Measurements from ENCODE around the gene WDR62. TPM values are rescaled to one million over a fixed set of nuclear protein-coding genes. Genes with fewer than 3 reads are reported as not detected.

WDR62 gene
- total and polyA plus RNA-seq, 10 of the 15 experiments (the other 5 are each of a cell fraction or from before 2014, with no cell fraction given), result 0.08 to 20.6 (median 10.9) TPM

- TF ChIP-seq, protein P1, sequence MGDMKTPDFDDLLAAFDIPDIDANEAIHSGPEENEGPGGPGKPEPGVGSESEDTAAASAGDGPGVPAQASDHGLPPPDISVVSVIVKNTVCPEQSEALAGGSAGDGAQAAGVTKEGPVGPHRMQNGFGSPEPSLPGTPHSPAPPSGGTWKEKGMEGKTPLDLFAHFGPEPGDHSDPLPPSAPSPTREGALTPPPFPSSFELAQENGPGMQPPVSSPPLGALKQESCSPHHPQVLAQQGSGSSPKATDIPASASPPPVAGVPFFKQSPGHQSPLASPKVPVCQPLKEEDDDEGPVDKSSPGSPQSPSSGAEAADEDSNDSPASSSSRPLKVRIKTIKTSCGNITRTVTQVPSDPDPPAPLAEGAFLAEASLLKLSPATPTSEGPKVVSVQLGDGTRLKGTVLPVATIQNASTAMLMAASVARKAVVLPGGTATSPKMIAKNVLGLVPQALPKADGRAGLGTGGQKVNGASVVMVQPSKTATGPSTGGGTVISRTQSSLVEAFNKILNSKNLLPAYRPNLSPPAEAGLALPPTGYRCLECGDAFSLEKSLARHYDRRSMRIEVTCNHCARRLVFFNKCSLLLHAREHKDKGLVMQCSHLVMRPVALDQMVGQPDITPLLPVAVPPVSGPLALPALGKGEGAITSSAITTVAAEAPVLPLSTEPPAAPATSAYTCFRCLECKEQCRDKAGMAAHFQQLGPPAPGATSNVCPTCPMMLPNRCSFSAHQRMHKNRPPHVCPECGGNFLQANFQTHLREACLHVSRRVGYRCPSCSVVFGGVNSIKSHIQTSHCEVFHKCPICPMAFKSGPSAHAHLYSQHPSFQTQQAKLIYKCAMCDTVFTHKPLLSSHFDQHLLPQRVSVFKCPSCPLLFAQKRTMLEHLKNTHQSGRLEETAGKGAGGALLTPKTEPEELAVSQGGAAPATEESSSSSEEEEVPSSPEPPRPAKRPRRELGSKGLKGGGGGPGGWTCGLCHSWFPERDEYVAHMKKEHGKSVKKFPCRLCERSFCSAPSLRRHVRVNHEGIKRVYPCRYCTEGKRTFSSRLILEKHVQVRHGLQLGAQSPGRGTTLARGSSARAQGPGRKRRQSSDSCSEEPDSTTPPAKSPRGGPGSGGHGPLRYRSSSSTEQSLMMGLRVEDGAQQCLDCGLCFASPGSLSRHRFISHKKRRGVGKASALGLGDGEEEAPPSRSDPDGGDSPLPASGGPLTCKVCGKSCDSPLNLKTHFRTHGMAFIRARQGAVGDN (IDR thresholded peaks at IDR 0.05), result no peak
Measured at GRCh38 chr19:36113894-36114720, 59.4 kb downstream of the WDR62 start (continued).

- in situ Hi-C loops (cut with MboI) (loop anchor here (10.0 kb wide), 1 partner anchor 370 kb away; the partner anchor contains the start of gene ZNF566), intact Hi-C loops (cut with micrococcal nuclease; ENCODE audit: unreplicated experiment) (loop anchor here (1.0 to 10.0 kb wide), 4 partner anchors 55 to 1260 kb away; partner anchors contain the start of genes THAP8, WDR62, ZNF146 and ZNF527)
- peak within 1 kb of the TSS; percentile 94 for H3K4me2 ChIP-seq (ENCODE audit: control insufficient read depth, insufficient read depth)
- H2AFZ ChIP-seq (ENCODE audit: control insufficient read depth, low read depth, low read length), result peak within 1 kb of the TSS; percentile 88
- H3K4me3 ChIP-seq, result peak within 1 kb of the TSS; percentile 89
- ChIA-PET RAD21 (ENCODE audit: unreplicated experiment) (interaction anchor here (0.6 to 1.9 kb wide), 8 partner anchors 13 to 471 kb away, joined by 3 to 5 read pairs (median 3); partner anchors contain the start of gene ALKBH6), POLR2A (interaction anchor here (0.6 to 1.6 kb wide), 8 partner anchors 11 to 101 kb away, joined by 3 to 11 read pairs (median 4); partner anchors contain the start of genes ALKBH6, CAPNS1, ZNF146 and ZNF565), SMC1A (ENCODE audit: uncharacterized antibody, unreplicated experiment) (interaction anchor here (0.7 to 2.9 kb wide), 8 partner anchors 10 to 233 kb away, joined by 3 to 12 read pairs (median 3); partner anchors contain the start of genes ZNF146 and ZNF565), CTCF (interaction anchor here (0.6 to 2.9 kb wide), 9 partner anchors 13 to 655 kb away, joined by 3 to 10 read pairs (median 4); partner anchors contain the start of gene THAP8)
- no peaks in the 10 kb centered on the region for H4K20me1 ChIP-seq (ENCODE audit: control insufficient read depth, insufficient read depth)
- WGBS (ENCODE audit: insufficient coverage, insufficient replicate concordance, low lambda C conversion rate, missing lambda C conversion rate), result under 1% methylated on average over 58 of the region's 60 CpGs
- DNase-seq (ENCODE audit: low read depth, low spot score), result peak; percentile 97
- peak; percentile 94 for ATAC-seq
- FAIRE-seq, result peak; percentile 99
- H3K9me3 ChIP-seq (replicated peaks; ENCODE audit: control insufficient read depth, insufficient read depth, low read length), result no peaks in the 10 kb centered on the region
- H3K27ac ChIP-seq (ENCODE audit: control insufficient read depth, insufficient read depth), result peak within 1 kb of the TSS; percentile 80
- BruUV-seq (replicated peaks), result no TSS peak
- peaks cover 9% of the 10 kb centered on the region for H3K4me1 ChIP-seq (ENCODE audit: control insufficient read depth, insufficient read depth, low read length)
- peaks cover 24% of the 10 kb centered on the region for H3K79me2 ChIP-seq (ENCODE audit: control insufficient read depth, insufficient read depth, low read length)
- H3K27me3 ChIP-seq (replicated peaks in 1 of 2; ENCODE audit: control insufficient read depth in 2 of 2, insufficient read depth in 2 of 2, low read length in 1 of 2), result no peaks in the 10 kb centered on the region
- H3K36me3 ChIP-seq (ENCODE audit: control insufficient read depth in 2 of 2, insufficient read depth in 2 of 2, low read length in 1 of 2), result peaks cover 4% of the 10 kb centered on the region in 2 experiments
- H3K9ac ChIP-seq (ENCODE audit: control insufficient read depth, insufficient read depth, low read length), result peak within 1 kb of the TSS; percentile 96
- TF ChIP-seq RELA (IDR thresholded peaks at IDR 0.05; ENCODE audit: borderline replicate concordance, partially characterized antibody), result peak; percentile 38
- TF ChIP-seq BHLHE40 (IDR thresholded peaks at IDR 0.05; ENCODE audit: borderline replicate concordance in 1 of 2, low read depth in 2 of 2, low read length in 1 of 2), result peak; percentile 98 to 99
- TF ChIP-seq YY1 (IDR thresholded peaks at IDR 0.05; ENCODE audit: low read depth, low read length), result peak; percentile 91
- no peak for TF ChIP-seq WRNIP1 (IDR thresholded peaks at IDR 0.05; ENCODE audit: borderline replicate concordance, low read depth, low read length)
- TF ChIP-seq PAX5 (IDR thresholded peaks at IDR 0.05; ENCODE audit: borderline replicate concordance, low read depth, low read length), result no peak
- TF ChIP-seq MEF2B (IDR thresholded peaks at IDR 0.05; ENCODE audit: partially characterized antibody, poor library complexity, severe bottlenecking), result peak; percentile 49
- no peak for TF ChIP-seq TCF3 (IDR thresholded peaks at IDR 0.05; ENCODE audit: borderline replicate concordance, insufficient read depth, low read depth, low read length)
- no peak for TF ChIP-seq SPI1 (IDR thresholded peaks at IDR 0.05; ENCODE audit: borderline replicate concordance, insufficient read depth, low read depth, low read length)
- TF ChIP-seq E2F8 (IDR thresholded peaks at IDR 0.05; ENCODE audit: low read depth, partially characterized antibody), result peak; percentile 48
- TF ChIP-seq MXI1 (IDR thresholded peaks at IDR 0.05; ENCODE audit: low read depth, low read length), result peak; percentile 99
Measured at GRCh38 chr19:36114721-36115452, 60.2 kb downstream of the WDR62 start, which contains the start of gene POLR2I. POLR2I (minus strand) TSS chr19:36114875; CDS start chr19:36114856, 19 bp downstream.
